HFF-Myc (cell line): ENCODE measurements around the gene HSP90AA1.

Experiments
- DNase-seq: peaks from one replicate; pipeline ENCODE4 v3.0.0-alpha.2; 2011; ENCODE audit warnings: low read depth; ENCODE audit errors: extremely low read depth
- H3K4me3 ChIP-seq: replicated peaks from 2 replicates; pipeline ENCODE4 v1.5.1; 2011; ENCODE audit warnings: low read depth, mild to moderate bottlenecking, control low read depth, low read length
- CTCF ChIP-seq: IDR thresholded peaks from 2 replicates; pipeline ENCODE4 v1.5.1; 2012; ENCODE audit warnings: mild to moderate bottlenecking, low read depth, low read length, control low read depth; ENCODE audit errors: missing control alignments

HSP90AA1 gene

GRCh38 chr14:102063808-102064429 is 22.9 kb downstream of the HSP90AA1 start:
- H3K4me3 ChIP-seq: no peak overlapping the region
- TF ChIP-seq CTCF: no peak
- no peak for DNase-seq

- peak; percentile 49 for TF ChIP-seq CTCF
- peak; percentile 89 for DNase-seq
- no peak overlapping the region for H3K4me3 ChIP-seq
Observed at GRCh38 chr14:102063109-102063807, 23.6 kb downstream of the HSP90AA1 start.

GRCh38 chr14:102058961-102059360 is 27.9 kb downstream of the HSP90AA1 start:
- DNase-seq: no peak
- TF ChIP-seq CTCF: no peak
- no peak overlapping the region for H3K4me3 ChIP-seq

GRCh38 chr14:102058146-102058545 is 28.7 kb downstream of the HSP90AA1 start:
- no peak for TF ChIP-seq CTCF
- H3K4me3 ChIP-seq: no peak overlapping the region

GRCh38 chr14:102057480-102058114 is 29.2 kb downstream of the HSP90AA1 start:
- TF ChIP-seq CTCF: no peak
- no peak overlapping the region for H3K4me3 ChIP-seq
- DNase-seq: no peak

More at GRCh38 chr14:102058146-102058545, 28.7 kb downstream of the HSP90AA1 start:
- no peak for DNase-seq

GRCh38 chr14:102056694-102057442 is 30.0 kb downstream of the HSP90AA1 start:
- DNase-seq: no peak
- no peak overlapping the region for H3K4me3 ChIP-seq
- no peak for TF ChIP-seq CTCF
